ENCODE results near the gene OR4D11.

OR4D11 gene

DNA sequence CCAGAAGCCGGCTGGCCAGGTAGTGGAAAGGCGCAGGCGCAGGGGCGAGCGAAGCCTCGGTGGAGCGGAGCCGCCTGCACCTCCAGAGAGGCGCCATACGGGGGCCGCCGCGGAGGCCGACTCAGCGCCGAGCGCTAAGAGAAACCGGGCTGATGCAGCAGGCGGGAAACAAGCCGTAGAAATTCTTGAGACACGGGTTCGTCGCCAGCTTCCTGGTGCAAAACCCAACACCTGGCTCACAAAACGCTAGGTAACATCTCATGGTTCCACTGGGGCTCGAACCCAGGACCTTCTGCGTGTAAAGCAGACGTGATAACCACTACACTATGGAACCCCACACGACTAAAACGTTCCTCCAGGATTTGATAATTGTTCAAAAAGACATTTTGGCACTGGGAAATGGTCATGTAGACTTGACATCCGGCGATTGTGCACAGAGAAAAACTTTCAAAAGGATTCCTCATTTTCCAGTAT is 47.0 kb downstream of the OR4D11 start:
- FAIRE-seq = no peak

GRCh38 chr11:59550842-59551658 is 47.7 kb downstream of the OR4D11 start:
- FAIRE-seq = no peak

DNA sequence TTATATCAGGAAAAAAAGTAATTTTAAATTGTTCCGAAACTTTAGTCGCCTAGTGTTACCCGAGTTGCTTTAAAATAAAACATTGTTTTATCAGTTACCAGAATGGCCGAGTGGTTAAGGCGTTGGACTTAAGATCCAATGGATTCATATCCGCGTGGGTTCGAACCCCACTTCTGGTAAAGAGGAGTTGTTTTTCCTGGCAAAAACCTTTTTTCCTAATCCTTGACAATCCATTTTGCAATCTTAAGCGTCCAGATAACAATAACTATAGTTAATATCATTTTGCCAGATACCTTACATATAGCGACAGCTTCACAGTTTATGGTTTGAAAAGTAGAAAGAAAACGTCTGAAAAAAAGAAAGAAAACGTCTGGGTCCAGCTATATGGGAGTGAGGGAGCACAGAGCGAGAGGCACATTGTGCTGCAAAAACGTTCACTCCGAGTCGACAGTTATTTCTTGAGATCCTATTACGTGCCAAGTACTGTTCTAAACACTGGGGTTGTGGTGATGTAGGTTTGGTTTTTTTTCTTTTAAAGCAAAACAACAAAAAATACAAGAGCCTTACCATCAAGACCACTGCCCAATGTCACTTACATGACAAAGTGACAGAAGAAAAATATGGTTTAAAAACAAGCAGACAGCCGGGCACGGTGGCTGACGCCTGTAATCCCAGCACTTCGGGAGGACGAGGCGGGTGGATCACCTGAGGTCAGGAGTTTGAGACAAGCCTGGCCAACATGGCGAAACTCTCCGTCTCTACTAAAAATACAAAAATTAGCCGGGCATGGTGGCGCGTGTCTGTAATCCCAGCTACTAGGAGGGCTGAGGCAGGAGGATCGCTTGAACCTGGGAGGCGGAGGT is 48.5 kb downstream of the OR4D11 start:
- no peak for FAIRE-seq

GRCh38 chr11:59552844-59553243 is 49.5 kb downstream of the OR4D11 start:
- no peak for FAIRE-seq

DNA sequence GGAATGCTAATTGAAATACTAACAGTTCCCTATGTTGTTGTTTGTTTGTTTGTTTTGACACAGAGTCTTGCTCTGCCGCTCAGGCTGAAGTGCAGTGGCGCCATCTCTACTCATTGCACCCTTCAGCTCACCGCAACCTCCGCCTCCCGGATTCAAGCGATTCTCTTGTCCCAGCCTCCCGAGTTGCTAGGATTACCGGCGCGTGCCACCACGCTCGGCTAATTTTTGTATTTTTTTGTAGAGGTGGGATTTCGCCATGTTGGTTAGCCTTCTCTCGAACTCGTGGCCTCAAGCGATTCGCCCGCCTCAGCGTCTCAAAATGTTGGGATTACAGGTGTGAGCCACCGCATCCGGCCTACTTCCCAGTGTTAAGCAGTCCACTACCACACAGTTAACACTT is 49.9 kb downstream of the OR4D11 start:
- FAIRE-seq = no peak

All from A204.1 (cell line).